ENCODE results near the gene ZNF69.

GRCh38 chr19:11905928-11906327 lies 18.3 kb downstream of the ZNF69 start:
- TF ChIP-seq CTCF (IDR thresholded peaks at IDR 0.05; ENCODE audit: low read depth, low read length, missing input control) (no peak), TAF1 (conservative IDR thresholded peaks at IDR 0.05) (no peak), YY1 (IDR thresholded peaks at IDR 0.05) (no peak), EGR1 (IDR thresholded peaks at IDR 0.05; ENCODE audit: low read depth in 2 of 2) (no peak), NR2F2 (IDR thresholded peaks at IDR 0.05) (no peak), REST (IDR thresholded peaks at IDR 0.05) (no peak)
- TF ChIP-seq, protein P1, sequence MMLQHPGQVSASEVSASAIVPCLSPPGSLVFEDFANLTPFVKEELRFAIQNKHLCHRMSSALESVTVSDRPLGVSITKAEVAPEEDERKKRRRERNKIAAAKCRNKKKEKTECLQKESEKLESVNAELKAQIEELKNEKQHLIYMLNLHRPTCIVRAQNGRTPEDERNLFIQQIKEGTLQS (IDR thresholded peaks at IDR 0.05): no peak
- TF ChIP-seq, protein P2, sequence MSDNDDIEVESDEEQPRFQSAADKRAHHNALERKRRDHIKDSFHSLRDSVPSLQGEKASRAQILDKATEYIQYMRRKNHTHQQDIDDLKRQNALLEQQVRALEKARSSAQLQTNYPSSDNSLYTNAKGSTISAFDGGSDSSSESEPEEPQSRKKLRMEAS (IDR thresholded peaks at IDR 0.05): no peak

Data from liver (tissue), 3 donors.